Measurements from ENCODE around the gene BTN3A1.

Gene BTN3A1

DNA sequence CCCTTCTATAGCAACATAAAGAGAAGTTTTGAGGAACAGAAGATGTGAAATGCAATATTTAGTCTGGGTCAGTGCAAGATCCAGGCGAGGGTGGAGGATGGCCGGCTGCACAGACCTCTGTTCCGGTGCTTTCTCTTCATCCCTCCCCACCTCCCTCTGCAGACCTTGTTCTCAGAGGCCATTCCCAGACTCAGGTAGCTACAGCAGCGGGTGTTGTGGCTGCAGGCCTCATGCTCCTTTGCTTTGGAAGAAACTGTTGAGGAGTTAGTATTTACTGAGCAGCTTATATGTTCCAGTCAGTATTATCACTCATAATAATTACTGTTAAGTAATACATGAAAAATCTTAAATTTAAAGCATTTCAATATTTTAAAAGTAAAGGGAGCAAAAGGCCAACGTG, 39.9 kb downstream of the BTN3A1 start:
- TF ChIP-seq, protein P1, sequence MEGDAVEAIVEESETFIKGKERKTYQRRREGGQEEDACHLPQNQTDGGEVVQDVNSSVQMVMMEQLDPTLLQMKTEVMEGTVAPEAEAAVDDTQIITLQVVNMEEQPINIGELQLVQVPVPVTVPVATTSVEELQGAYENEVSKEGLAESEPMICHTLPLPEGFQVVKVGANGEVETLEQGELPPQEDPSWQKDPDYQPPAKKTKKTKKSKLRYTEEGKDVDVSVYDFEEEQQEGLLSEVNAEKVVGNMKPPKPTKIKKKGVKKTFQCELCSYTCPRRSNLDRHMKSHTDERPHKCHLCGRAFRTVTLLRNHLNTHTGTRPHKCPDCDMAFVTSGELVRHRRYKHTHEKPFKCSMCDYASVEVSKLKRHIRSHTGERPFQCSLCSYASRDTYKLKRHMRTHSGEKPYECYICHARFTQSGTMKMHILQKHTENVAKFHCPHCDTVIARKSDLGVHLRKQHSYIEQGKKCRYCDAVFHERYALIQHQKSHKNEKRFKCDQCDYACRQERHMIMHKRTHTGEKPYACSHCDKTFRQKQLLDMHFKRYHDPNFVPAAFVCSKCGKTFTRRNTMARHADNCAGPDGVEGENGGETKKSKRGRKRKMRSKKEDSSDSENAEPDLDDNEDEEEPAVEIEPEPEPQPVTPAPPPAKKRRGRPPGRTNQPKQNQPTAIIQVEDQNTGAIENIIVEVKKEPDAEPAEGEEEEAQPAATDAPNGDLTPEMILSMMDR (IDR thresholded peaks at IDR 0.05; ENCODE audit: borderline replicate concordance, insufficient read depth, low read depth, low read length): no peak
- no peak overlapping the region for H3K4me3 ChIP-seq (ENCODE audit: low read depth, low read length)

DNA sequence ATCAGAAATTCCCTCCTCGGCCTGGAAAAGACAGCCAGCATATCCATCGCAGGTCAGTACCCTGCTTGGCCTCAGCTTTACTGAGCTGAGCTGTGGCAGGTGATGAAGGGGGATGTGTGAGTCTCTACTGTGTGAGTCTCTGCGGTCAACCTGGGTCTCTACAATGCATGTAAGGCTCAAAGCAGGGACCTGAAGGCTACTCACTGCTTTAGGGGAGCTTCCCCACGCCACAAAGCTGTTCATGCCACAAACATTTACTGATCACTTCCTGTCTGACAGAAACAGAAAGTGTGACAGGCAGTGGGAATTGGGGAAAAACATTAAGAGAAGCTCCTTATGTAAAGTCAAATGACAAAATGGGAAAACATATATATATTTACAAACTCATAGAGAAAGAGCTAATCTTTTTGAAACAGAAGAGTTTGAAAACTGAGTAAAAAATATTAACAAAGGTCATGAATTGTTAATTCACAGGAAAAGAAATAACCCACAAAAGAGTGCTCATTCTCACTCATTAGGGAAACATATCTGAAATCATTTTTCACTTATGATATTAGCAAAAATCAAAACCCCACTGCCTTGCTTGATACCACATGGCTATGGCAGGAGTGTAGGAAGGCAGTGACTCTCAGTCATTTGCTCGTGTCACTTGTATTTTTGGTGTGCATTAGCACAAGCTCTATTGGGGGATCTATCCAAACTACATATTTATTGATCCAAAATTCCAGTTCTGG, 44.0 kb downstream of the BTN3A1 start:
- H3K4me3 ChIP-seq (ENCODE audit: low read depth, low read length): no peak overlapping the region
- TF ChIP-seq, protein P1 (IDR thresholded peaks at IDR 0.05; ENCODE audit: borderline replicate concordance, insufficient read depth, low read depth, low read length): no peak

DNA sequence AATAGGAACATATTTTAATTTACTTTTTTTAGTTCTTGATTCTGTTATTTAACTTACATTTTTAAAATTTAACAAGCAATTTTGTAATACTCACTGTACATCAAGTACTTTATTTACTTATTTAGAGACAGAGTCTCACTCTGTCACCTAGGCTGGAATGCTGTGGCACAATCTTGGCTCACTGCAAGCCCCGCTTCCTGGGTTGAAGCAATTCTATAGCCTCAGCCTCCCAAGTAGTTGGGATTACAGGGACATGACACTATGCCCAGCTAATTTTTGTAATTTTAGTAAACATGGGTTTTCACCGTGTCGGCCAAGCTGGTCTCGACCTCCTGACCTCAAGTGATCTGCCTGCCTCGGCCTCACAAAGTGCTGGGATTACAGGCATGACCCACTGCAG, 45.2 kb downstream of the BTN3A1 start:
- H3K4me3 ChIP-seq (ENCODE audit: low read depth, low read length): no peak overlapping the region
- TF ChIP-seq, protein P1 (IDR thresholded peaks at IDR 0.05; ENCODE audit: borderline replicate concordance, insufficient read depth, low read depth, low read length): no peak

DNA sequence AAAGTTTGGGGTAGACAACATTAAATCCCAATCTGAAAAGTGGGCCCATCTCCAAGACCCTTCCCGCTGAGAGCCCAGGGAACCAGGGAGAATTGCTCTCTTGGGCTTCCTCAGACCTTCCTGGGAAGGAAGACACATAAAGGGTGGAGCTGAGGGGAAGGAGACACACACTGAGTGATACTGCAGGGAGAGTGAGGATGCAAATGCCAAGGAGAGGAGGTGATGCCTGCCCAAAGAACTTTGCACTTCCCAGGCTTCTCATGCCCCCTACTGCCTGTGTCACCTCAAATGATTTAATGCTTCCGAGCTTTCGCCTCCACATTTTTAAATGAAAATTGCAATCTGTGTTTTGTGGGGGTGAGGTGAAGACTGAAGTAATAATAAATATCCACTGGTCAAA, 48.2 kb downstream of the BTN3A1 start:
- H3K4me3 ChIP-seq (ENCODE audit: low read depth, low read length): no peak overlapping the region
- TF ChIP-seq, protein P1 (IDR thresholded peaks at IDR 0.05; ENCODE audit: borderline replicate concordance, insufficient read depth, low read depth, low read length): no peak

DNA sequence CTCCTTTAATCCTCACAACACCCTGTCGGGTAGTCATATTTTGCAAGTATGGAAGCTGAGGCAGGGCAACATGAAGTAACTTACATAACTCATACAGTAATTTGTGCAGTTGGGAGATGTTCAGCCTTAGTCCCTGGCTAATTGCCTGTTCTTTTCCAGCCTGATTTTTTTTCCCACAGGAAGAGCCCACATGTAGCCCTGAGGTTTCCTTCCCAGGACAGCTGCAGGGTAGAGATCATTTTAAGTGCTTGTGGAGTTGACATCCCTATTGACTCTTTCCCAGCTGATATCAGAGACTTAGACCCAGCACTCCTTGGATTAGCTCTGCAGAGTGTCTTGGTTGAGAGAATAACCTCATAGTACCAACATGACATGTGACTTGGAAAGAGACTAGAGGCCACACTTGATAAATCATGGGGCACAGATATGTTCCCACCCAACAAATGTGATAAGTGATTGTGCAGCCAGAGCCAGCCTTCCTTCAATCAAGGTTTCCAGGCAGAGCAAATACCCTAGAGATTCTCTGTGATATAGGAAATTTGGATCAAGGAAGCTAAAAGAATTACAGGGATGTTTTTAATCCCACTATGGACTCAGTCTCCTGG, 50.7 kb downstream of the BTN3A1 start:
- TF ChIP-seq, protein P1 (IDR thresholded peaks at IDR 0.05; ENCODE audit: borderline replicate concordance, insufficient read depth, low read depth, low read length): no peak

DNA sequence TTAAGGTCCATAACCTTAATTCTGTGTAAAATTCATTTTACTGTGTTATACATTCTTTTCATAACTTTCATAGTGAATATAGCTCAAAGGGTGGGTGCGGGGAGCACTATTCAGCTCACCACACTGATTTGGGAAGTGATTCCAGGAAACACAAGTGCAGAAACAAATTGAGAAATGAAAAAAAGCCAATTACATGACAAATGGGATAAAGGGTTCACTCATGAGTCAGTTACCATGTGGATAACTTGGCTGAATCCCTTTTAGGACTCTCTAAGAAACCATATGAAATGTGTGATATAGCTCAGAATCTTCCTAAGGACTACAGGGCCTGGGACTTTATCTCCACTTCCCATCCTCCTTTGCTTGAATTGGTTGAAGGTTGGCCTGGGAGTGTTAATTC, 52.6 kb downstream of the BTN3A1 start:
- TF ChIP-seq, protein P1 (IDR thresholded peaks at IDR 0.05; ENCODE audit: borderline replicate concordance, insufficient read depth, low read depth, low read length): no peak
- no peak overlapping the region for H3K4me3 ChIP-seq (ENCODE audit: low read depth, low read length)

More for the DNA sequence above, 50.7 kb downstream of the BTN3A1 start:
- H3K4me3 ChIP-seq (ENCODE audit: low read depth, low read length): no peak overlapping the region
